Measurements from ENCODE around the gene AGRN.
"Not testable (repeated sequence)": the region's sequence is repeated elsewhere in the genome, so short reads cannot be mapped to it uniquely, and the experiment has no call there.

Gene AGRN

GRCh38 chr1:1069056-1069710 is 49.3 kb downstream of the AGRN start:
- DNase-seq, result no peak

DNA sequence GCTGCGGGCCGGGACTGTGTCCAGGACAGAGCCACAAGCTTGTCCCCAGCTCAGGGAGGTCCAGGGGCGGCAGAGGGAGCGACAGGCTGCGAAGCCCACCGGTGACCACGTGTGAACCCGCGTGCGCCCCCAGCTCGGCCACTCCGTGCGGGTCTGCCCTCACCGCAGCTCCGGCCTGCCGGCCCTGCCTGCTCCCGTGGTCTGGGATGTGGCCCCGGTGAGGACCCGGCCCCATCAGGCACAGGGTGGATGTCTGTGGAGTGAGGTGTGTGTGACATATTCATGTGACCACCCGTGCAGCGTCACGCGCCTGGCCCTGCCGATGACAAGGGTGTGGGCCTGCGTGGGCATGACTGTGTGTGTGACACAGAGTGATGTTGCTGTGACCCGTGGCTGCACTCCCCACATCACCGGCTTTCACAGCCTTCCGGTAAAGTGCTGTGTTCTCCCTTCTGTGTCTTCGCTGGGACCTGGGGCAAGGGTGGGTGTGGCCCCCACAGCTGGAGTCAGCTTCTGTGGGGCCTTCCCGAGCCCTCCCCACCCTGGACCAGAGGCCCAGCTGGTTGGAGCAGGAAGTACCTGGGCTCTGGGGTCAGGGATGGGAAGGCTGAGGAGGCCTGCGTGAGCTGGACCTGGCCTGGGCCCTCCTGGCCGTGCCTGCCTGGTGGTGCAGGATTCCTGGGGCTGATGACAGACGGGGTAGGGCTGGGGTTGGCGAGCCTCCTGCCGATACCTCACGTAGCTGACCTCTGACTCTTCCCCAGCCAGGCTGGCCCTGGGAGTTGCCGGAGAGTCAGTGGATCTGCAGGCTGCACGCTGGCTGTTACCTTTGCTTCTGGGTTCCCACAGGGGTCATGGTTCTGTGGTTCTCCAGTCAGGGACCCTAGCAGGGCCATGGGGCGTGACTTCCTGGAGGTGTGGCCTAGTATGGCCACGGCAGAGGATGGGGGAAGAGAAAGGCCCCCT is 50.1 kb downstream of the AGRN start:
- no peak for DNase-seq

- DNase-seq, result no peak
Observed at GRCh38 chr1:1071486-1072298, 51.8 kb downstream of the AGRN start.

DNA sequence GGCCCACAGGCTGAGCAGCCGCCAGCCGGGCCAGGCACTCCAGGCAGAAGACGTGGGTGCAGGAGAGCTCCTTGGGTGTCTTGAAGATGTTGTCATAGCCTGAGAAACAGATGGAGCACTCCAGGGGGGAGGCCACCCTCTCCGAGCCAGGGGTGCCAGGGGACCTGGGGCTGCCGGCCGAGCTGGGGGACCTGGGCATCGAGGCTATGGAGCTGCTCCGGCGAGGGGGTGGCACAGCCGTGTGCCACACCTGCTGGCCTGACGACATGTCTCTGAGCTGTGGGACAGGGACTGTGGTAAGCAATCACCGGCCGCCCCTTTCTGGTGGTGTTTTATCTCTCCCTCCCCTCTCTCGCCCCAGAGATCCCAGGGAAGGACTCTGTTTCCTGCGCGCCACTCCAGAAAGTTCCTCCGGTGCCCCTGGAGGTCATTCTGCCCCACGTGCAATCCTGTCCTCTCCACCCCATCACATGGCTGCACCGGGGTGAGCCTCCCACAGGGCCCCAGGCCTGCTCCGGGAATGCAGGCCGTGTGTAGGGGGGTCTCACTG is 52.5 kb downstream of the AGRN start:
- DNase-seq, result no peak

DNA sequence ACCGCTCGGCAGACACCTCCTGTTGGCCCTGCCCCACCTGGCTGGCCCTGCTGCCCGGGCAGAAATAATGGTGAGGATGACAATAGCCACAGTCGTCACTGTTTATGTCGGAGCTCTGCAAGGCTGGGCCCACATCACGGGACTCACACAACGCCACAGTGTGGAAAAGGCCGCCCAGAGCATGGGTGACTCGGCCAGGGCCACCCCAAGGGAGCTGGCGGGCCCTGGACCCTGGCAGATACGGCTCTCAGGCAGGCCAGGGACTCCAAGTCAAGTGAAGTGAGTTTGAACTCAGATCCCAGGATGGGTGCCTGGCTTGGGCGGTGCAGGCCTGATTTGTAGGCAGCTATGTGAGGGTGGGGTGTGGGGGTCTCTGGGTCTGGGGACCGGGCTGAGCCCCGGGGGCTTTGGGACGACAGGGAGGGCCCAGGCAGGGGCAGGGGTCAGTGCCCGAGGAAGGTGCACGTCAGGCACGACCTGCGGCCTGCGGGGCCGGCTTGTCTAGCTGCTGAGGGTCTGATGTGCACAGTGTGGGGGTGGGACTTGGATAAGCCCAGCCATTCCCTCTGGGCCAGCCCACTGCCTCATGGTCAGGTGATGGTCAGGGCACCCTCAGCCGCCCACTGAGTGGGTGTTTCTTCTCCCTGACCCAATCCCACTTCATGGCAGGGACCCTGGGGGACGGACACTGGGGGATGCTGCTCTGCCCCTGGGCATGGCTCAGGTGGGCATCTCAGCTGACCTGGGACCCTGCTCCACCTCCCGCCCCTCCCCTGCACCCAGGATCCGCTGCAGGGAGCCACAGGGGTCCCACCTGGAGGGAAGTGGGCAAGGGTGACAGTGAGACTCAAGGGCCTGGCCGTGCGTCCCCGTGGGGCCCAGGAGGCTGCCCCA is 53.2 kb downstream of the AGRN start:
- no peak for DNase-seq

GRCh38 chr1:1073743-1074587 is 54.0 kb downstream of the AGRN start, which contains the start of gene RNF223:
Gene RNF223 (minus strand): TSS chr1:1074306. CDS start chr1:1072566, 1,740 bp downstream.
- DNase-seq, result no peak

DNA sequence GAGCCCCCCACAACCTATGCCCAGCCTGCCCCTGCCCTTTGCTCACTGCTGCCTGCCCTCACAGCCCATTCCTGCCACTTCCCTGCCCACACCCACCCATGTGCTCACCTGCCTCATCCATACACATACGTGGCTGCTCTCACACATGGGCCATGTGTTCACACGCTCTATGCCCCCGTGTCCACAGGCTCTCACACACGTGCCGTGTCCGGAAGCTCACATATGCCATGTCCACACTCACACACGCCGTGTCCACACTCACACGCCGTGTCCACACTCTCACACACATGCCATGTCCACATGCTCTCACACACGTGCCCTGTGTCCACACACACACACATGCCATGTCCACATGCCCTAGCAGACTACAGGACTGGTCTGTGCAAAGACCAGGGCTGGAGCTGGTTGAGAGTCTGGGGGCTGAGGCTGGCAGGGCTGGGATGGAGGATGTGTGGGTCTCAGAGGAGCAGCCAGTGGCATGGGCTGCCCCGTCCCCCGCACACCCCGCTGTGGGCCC is 54.8 kb downstream of the AGRN start:
- no peak for DNase-seq

- DNase-seq, result no peak
Observed at GRCh38 chr1:1075148-1075935, 55.4 kb downstream of the AGRN start.

DNA sequence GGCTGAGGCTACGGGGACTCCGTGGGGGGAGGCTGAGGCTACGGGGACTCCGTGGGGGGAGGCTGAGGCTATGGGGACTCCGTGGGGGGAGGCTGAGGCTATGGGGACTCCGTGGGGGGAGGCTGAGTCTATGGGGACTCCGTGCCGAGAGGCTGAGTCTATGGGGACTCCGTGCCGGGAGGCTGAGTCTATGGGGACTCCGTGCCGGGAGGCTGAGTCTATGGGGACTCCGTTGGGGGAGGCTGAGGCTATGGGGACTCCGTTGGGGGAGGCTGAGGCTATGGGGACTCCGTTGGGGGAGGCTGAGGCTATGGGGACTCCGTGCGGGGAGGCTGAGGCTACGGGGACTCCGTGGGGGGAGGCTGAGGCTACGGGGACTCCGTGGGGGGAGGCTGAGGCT is 57.5 kb downstream of the AGRN start:
- DNase-seq, result not testable (repeated sequence)

- no peak for DNase-seq
Observed at GRCh38 chr1:1079408-1080121, 59.6 kb downstream of the AGRN start.

- no peak for DNase-seq
Observed at GRCh38 chr1:1080122-1080757, 60.3 kb downstream of the AGRN start.

DNA sequence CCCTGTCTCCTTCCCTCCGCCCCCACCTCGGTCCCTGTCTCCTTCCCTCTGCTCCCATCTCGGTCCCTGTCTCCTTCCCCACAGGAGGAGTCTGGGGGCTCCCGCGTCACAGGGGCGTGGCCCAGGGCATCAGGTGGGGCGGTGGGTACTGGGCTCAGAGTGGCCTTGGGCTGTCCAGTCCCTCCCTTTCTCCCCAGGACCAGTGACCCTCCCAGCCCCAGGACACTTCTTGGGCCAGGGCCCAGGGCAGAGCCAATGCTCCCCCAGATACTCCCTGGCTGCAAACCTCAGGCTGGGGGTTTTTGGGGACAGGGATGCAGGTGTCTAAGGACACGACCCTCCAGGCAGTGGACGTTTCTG is 61.0 kb downstream of the AGRN start:
- no peak for DNase-seq

- no peak for DNase-seq
Observed at GRCh38 chr1:1081311-1082238, 61.7 kb downstream of the AGRN start.

DNA sequence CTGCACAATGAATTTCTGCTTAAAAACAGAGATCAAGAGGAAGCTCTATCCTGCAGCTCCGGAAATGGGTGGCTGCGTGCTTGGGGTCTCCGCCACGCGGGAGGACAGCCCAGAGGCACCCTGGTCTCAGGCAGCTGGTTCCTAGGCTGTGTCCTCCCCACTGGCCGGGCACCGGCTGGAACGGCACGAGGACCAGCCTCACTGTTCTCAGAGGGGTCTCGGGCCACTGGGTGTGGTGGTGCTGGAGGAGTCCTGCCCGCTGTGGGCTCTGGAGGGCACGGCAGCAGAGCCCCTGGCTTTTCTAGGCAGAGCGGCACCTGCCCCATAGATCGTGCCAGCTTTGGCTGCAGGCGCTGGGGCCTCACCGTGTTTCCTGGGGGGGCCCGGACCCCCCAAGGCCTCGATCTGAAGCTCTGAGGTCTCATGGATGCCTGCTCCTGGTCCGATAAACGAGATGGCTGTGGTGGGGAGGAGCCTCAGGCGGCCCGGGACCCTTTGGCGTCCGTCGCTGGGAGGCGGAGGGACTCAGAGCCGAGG is 62.4 kb downstream of the AGRN start:
- no peak for DNase-seq

DNA sequence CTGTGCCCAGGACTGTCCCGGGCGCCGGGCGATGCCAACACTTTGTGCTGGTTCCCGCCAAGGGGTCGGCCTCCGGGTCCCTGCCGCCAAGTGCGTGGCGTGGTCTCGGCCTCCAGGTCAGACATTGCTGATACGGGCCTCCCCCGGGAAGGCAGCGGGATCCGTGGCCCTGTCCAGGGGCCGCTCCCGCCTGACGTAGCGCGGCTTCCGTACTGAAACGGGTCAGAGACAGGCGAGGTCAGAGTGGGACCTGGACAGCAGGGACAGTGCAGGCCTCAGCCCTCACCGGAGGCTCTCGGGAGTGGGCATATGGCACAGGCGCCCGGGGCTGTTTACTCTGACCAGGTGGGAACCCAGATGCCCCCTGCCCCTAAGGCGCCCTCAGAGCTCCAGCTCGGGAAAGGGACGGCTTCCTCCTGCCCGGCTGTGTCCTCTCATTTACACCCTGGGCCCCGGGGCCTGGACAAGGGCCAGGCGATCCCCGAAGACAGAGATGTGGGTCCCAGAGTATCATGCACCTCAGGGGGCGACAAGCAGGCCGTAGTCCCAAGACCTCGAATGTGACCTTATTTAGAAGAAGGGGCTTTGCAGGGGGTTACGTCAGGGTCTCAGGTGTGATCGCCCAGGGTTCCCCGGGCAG is 63.0 kb downstream of the AGRN start:
- no peak for DNase-seq
